Sigmoid colon (tissue), 7 donors: ENCODE measurements around the gene NXPH3. TPM values are rescaled to one million over a fixed set of nuclear protein-coding genes. Genes with fewer than 3 reads are reported as not detected.

Experiments
- DNase-seq: peaks from one replicate; pipeline ENCODE4 v3.0.0-alpha.2; 2019
- H3K27ac ChIP-seq, 4 donors: fragments of 200-600 bp; sonication (generic); one replicate each; pipeline ENCODE4 v1.5.1; 2016 to 2019; ENCODE audit warnings: mild to moderate bottlenecking in 1 of 4
- H3K27me3 ChIP-seq, 3 donors: fragments of 200-600 bp; sonication (generic); one replicate each; pipeline ENCODE4 v1.5.1; 2019; ENCODE audit warnings: mild to moderate bottlenecking in 1 of 3
- H3K36me3 ChIP-seq, 4 donors: fragments of 200-600 bp; sonication (generic); one replicate each; pipeline ENCODE4 v1.5.1; 2016 to 2019
- H3K4me1 ChIP-seq, 4 donors: fragments of 200-600 bp; sonication (generic); one replicate each; pipeline ENCODE4 v1.5.1; 2017 to 2019
- H3K4me3 ChIP-seq, 4 donors: fragments of 200-600 bp; sonication (generic); one replicate each; pipeline ENCODE4 v1.5.1; 2017 to 2019; ENCODE audit warnings: mild to moderate bottlenecking in 2 of 4, moderate library complexity in 1 of 4
- H3K9me3 ChIP-seq, 4 donors: fragments of 200-600 bp in 3 of 4; sonication (generic) in 3 of 4; one replicate each; pipeline versions ENCODE4 v1.5.1 to v1.6.1; 2013 to 2019
- EP300 ChIP-seq, 4 donors: sonication (generic); formaldehyde crosslinking; IDR thresholded peaks; one replicate each; pipeline ENCODE4 v1.6.1; 2017; ENCODE audit warnings: antibody characterized with exemption in 4 of 4
- POLR2A ChIP-seq, 2 donors: fragments of 450-650 bp; IDR thresholded peaks; one replicate each; pipeline ENCODE4 v1.6.1; 2016; ENCODE audit warnings: antibody characterized with exemption in 2 of 2, mild to moderate bottlenecking in 2 of 2, moderate library complexity in 2 of 2
- POLR2AphosphoS5 ChIP-seq, 4 donors: sonication (generic); formaldehyde crosslinking; IDR thresholded peaks; one replicate each; pipeline ENCODE4 v1.6.1; 2017; ENCODE audit warnings: antibody characterized with exemption in 4 of 4
- WGBS, 2 donors: extraction: QIAGEN DNeasy Blood & Tissue Kit; methylation state at CpG; one replicate each; pipeline ENCODE4 v1.1.7; 2013; 5-methylcytosine and 5-hydroxymethylcytosine counted together
- intact Hi-C: fragments of 100-400 bp; cut with DNase I; formaldehyde crosslinking; loops from one replicate; pipeline ENCODE4 v1.15.1; 2023
- polyA plus RNA-seq, 3 donors: library from polyadenylated mRNA; stranded (reverse); fragments of 200-250 nt; gene quantifications; one replicate each; pipeline ENCODE4 v1.2.3, GENCODE V29; 2013
- total RNA-seq, 4 donors: library from RNA; depleted of rRNA; stranded (reverse); fragments of >200 nt; gene quantifications; one replicate each; pipeline ENCODE4 v1.1.0, GENCODE V29; 2016
- TF ChIP-seq, protein P1 (sequence below), 4 experiments: fragments of 450-650 bp in 3 of 4; fragments of 200-600 bp in 1 of 4; IDR thresholded peaks; one replicate each; pipeline ENCODE4 v1.5.1; 2016 to 2019; ENCODE audit warnings: antibody characterized with exemption in 4 of 4, mild to moderate bottlenecking in 3 of 4, moderate library complexity in 2 of 4
- donor health status: healthy with polysubstance abuse.
- donor health status: Bipolar disorder and iron deficiency.
- donor health status: healthy.

NXPH3 gene
- total and polyA plus RNA-seq, 7 donors, result 0.23 to 32.6 (median 20.2) TPM

GRCh38 chr17:49612726-49613125 is 37.1 kb downstream of the NXPH3 start:
- Histone ChIP-seq H3K27me3 (no peaks in the 10 kb centered on the region), H3K9me3 (no peaks in the 10 kb centered on the region), H3K27ac (peak overlapping the region in 3 of 4 donors; percentile 58 to 89 (median 75)), H3K4me1 (peaks cover 2 to 75% (median 63%) of the 10 kb centered on the region in 4 donors), H3K36me3 (peaks cover 9 to 70% (median 34%) of the 10 kb centered on the region in 4 donors), H3K4me3 (no peak overlapping the region)
- TF ChIP-seq EP300 (IDR thresholded peaks at IDR 0.05) (no peak), POLR2AphosphoS5 (IDR thresholded peaks at IDR 0.05) (peak in 1 of 4 donors; percentile 48)
- WGBS, 2 donors, result 79 to 90% methylated on average over 1 of the region's 1 CpG
- DNase-seq, result no peak
- intact Hi-C loops, result loop anchor here (5.0 kb wide), 2 partner anchors 35 to 65 kb away; partner anchors contain the start of genes NXPH3 and SPOP

DNA sequence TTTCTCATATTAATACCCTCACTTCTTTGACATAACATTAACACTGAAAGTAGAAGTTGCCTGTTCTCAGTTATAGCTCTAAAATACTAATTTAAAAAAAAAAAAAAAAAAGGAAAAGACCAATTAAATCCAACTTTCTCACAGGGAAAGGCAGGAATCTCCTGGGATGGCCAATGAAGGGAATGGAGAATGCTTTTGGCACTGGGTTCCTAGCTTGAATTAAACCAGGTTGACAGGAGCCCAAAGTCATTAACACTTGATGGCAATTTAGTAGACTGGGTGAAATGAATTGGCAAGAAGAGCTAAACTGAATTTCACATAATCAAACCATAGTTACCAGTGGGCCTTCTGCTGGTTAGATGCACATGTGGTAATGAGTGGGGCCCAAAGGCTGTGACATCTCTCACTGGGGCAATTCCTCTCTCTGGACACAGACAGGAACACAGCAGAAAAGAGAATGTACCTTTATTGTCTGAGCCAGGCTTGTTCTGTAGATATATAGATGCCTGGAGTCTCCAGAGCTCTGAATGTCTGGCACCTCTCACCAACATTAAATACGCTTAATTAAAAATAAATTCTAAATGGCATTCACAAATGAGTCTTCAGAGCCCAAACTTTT is 37.6 kb downstream of the NXPH3 start:
- Histone ChIP-seq H3K4me1 (peaks cover 2 to 81% (median 69%) of the 10 kb centered on the region in 4 donors), H3K36me3 (peaks cover 13 to 70% (median 35%) of the 10 kb centered on the region in 4 donors), H3K9me3 (no peaks in the 10 kb centered on the region), H3K27ac (peak overlapping the region in 3 of 4 donors; percentile 58 to 89 (median 75)), H3K4me3 (no peak overlapping the region), H3K27me3 (no peaks in the 10 kb centered on the region)
- no peak for TF ChIP-seq POLR2AphosphoS5 (IDR thresholded peaks at IDR 0.05)
- TF ChIP-seq, protein P1, sequence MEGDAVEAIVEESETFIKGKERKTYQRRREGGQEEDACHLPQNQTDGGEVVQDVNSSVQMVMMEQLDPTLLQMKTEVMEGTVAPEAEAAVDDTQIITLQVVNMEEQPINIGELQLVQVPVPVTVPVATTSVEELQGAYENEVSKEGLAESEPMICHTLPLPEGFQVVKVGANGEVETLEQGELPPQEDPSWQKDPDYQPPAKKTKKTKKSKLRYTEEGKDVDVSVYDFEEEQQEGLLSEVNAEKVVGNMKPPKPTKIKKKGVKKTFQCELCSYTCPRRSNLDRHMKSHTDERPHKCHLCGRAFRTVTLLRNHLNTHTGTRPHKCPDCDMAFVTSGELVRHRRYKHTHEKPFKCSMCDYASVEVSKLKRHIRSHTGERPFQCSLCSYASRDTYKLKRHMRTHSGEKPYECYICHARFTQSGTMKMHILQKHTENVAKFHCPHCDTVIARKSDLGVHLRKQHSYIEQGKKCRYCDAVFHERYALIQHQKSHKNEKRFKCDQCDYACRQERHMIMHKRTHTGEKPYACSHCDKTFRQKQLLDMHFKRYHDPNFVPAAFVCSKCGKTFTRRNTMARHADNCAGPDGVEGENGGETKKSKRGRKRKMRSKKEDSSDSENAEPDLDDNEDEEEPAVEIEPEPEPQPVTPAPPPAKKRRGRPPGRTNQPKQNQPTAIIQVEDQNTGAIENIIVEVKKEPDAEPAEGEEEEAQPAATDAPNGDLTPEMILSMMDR (IDR thresholded peaks at IDR 0.05), result no peak
- no peak for TF ChIP-seq POLR2A (IDR thresholded peaks at IDR 0.05)
- no peak for TF ChIP-seq EP300 (IDR thresholded peaks at IDR 0.05)
- 94 to 98% methylated on average over 1 of the region's 1 CpG for WGBS, 2 donors
- intact Hi-C loops, result loop anchor here (5.0 kb wide), 2 partner anchors 36 to 64 kb away; partner anchors contain the start of genes NXPH3 and SPOP
- DNase-seq, result no peak

- intact Hi-C loops, result loop anchor here (2.0 kb wide), 1 partner anchor 75 kb away; no protein-coding TSS in a partner anchor
- no peak for DNase-seq
- Histone ChIP-seq H3K27ac (peak overlapping the region; percentile 67 to 89 (median 75)), H3K9me3 (no peaks in the 10 kb centered on the region), H3K4me3 (no peak overlapping the region), H3K4me1 (peaks cover 2 to 93% (median 83%) of the 10 kb centered on the region in 4 donors), H3K27me3 (no peaks in the 10 kb centered on the region), H3K36me3 (peaks cover 19 to 70% (median 40%) of the 10 kb centered on the region in 4 donors)
- TF ChIP-seq EP300 (IDR thresholded peaks at IDR 0.05), result no peak
- TF ChIP-seq, protein P1 (IDR thresholded peaks at IDR 0.05), result peak in 3 of 4 experiments; percentile 5 to 49 (median 33)
- no peak for TF ChIP-seq POLR2A (IDR thresholded peaks at IDR 0.05)
- 87% methylated on average over 3 of the region's 3 CpGs for WGBS, 2 donors
Observed at GRCh38 chr17:49616086-49616485, 40.4 kb downstream of the NXPH3 start.

DNA sequence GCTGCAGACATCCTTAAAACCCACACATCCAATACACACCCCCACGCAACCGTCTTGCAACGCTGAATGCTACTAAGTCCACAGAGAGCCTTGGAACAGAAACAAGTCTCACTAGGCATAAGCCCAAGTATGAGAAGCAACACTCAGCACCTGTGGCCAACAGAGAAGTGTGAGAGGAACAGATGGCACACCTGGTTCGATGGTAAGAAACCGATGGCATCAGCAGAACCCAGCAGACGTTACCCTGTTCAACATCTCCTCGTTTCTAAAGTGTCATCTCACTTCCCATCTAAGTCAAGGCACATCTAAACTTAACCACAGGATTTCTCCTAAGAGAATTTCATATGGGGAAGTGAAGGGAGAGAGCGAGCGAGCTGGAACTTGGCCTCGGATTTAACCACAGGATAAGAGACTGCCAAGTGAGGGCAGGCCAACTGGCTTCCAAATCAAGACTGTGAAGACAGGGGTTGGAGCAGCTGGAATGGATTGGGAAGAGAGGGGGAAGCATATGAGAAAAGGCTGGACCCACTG is 41.0 kb downstream of the NXPH3 start:
- peaks cover 2 to 93% (median 83%) of the 10 kb centered on the region in 4 donors for H3K4me1 ChIP-seq
- TF ChIP-seq EP300 (IDR thresholded peaks at IDR 0.05), result no peak
- TF ChIP-seq, protein P1 (IDR thresholded peaks at IDR 0.05), result no peak
- TF ChIP-seq POLR2AphosphoS5 (IDR thresholded peaks at IDR 0.05), result peak in 3 of 4 donors; percentile 22 to 40 (median 31)
- TF ChIP-seq POLR2A (IDR thresholded peaks at IDR 0.05), result no peak
- H3K9me3 ChIP-seq, result no peaks in the 10 kb centered on the region
- H3K27me3 ChIP-seq, result no peaks in the 10 kb centered on the region
- H3K36me3 ChIP-seq, result peaks cover 25 to 74% (median 44%) of the 10 kb centered on the region in 4 donors
- intact Hi-C loops, result loop anchor here (2.0 kb wide), 1 partner anchor 74 kb away; no protein-coding TSS in a partner anchor
- 70 to 78% methylated on average over 10 of the region's 10 CpGs for WGBS, 2 donors
- H3K27ac ChIP-seq, result peak overlapping the region; percentile 67 to 89 (median 75)
- no peak overlapping the region for H3K4me3 ChIP-seq
- peak; percentile 88 for DNase-seq

GRCh38 chr17:49618028-49618611 is 42.4 kb downstream of the NXPH3 start:
- H3K4me3 ChIP-seq, result no peak overlapping the region
- H3K9me3 ChIP-seq, result no peaks in the 10 kb centered on the region
- H3K27me3 ChIP-seq, result no peaks in the 10 kb centered on the region
- 85 to 90% methylated on average over 3 of the region's 3 CpGs for WGBS, 2 donors
- DNase-seq, result no peak
- H3K36me3 ChIP-seq, result peaks cover 25 to 84% (median 53%) of the 10 kb centered on the region in 4 donors
- TF ChIP-seq EP300 (IDR thresholded peaks at IDR 0.05), result no peak
- TF ChIP-seq POLR2A (IDR thresholded peaks at IDR 0.05), result no peak
- TF ChIP-seq POLR2AphosphoS5 (IDR thresholded peaks at IDR 0.05), result no peak
- TF ChIP-seq, protein P1 (IDR thresholded peaks at IDR 0.05), result no peak
- intact Hi-C loops, result no loop called here
- H3K27ac ChIP-seq, result peak overlapping the region; percentile 67 to 89 (median 75)
- H3K4me1 ChIP-seq, result peaks cover 2 to 93% (median 78%) of the 10 kb centered on the region in 4 donors
